Keratinocyte (primary cell): ENCODE measurements around the gene TRMT2B. TPM values are rescaled to one million over a fixed set of nuclear protein-coding genes. Genes with fewer than 3 reads are reported as not detected.

Source experiments
- DNase-seq: peaks from one replicate; pipeline ENCODE4 v3.0.0-alpha.2; 2011; ENCODE audit warnings: low read depth, missing footprints, low spot score
- FAIRE-seq: peaks from 2 replicates; lab custom pipeline; 2011; peaks lifted over from hg19 to GRCh38; lab: Jason Lieb, UNC
- H2AFZ ChIP-seq: 2 replicates; pipeline ENCODE4 v1.6.0; 2012; ENCODE audit warnings: low read length, control low read depth, inconsistent platforms; ENCODE audit not compliant: control insufficient read depth
- H3K27ac ChIP-seq: 2 replicates; pipeline ENCODE4 v1.5.1; 2011; ENCODE audit warnings: low read length; ENCODE audit not compliant: control insufficient read depth, insufficient read depth
- H3K27me3 ChIP-seq: 3 replicates; pipeline ENCODE4 v1.6.0; 2011; ENCODE audit warnings: low read length; ENCODE audit not compliant: control insufficient read depth, insufficient read depth; ENCODE audit errors: extremely low read depth
- H3K36me3 ChIP-seq, 2 experiments: 2 replicates in 1 of 2; 3 replicates in 1 of 2; pipeline ENCODE4 v1.5.1; 2011; ENCODE audit warnings: low read length in 2 of 2, mild to moderate bottlenecking in 1 of 2; ENCODE audit not compliant: control insufficient read depth in 2 of 2, insufficient read depth in 2 of 2; ENCODE audit errors: extremely low read depth in 1 of 2
- H3K4me1 ChIP-seq: 3 replicates; pipeline ENCODE4 v1.5.1; 2011; ENCODE audit warnings: low read length; ENCODE audit not compliant: control insufficient read depth, insufficient read depth; ENCODE audit errors: extremely low read depth
- H3K4me2 ChIP-seq: 3 replicates; pipeline ENCODE4 v1.6.0; 2011; ENCODE audit warnings: low read depth, low read length; ENCODE audit not compliant: control insufficient read depth, insufficient read depth; ENCODE audit errors: extremely low read depth
- H3K4me3 ChIP-seq, 3 experiments: fragments of 200-600 bp in 1 of 3; sonication (generic) in 1 of 3; 2 replicates in 2 of 3; 3 replicates in 1 of 3; pipeline ENCODE4 v1.5.1; 2011 to 2016; ENCODE audit warnings: low read length in 3 of 3, mild to moderate bottlenecking in 3 of 3, control low read depth in 2 of 3, inconsistent platforms in 1 of 3, low read depth in 1 of 3, mixed read lengths in 1 of 3, mixed run types in 1 of 3, moderate library complexity in 1 of 3; ENCODE audit not compliant: control insufficient read depth in 2 of 3, insufficient read depth in 2 of 3; ENCODE audit errors: extremely low read depth in 1 of 3
- H3K79me2 ChIP-seq: 2 replicates; pipeline ENCODE4 v1.6.0; 2012; ENCODE audit warnings: low read length; ENCODE audit not compliant: control insufficient read depth, insufficient read depth
- H3K9ac ChIP-seq: 3 replicates; pipeline ENCODE4 v1.6.0; 2011; ENCODE audit warnings: low read length; ENCODE audit not compliant: control insufficient read depth, insufficient read depth; ENCODE audit errors: extremely low read depth
- H3K9me1 ChIP-seq: 3 replicates; pipeline ENCODE4 v1.6.0; 2011; ENCODE audit warnings: low read length; ENCODE audit not compliant: control insufficient read depth, insufficient read depth; ENCODE audit errors: extremely low read depth
- H3K9me3 ChIP-seq: 2 replicates; pipeline ENCODE4 v1.5.1; 2012; ENCODE audit warnings: low read depth, low read length; ENCODE audit not compliant: control insufficient read depth
- H4K20me1 ChIP-seq: 3 replicates; pipeline ENCODE4 v1.6.0; 2011; ENCODE audit warnings: low read length; ENCODE audit not compliant: control insufficient read depth, insufficient read depth; ENCODE audit errors: extremely low read depth
- EZH2 ChIP-seq: IDR thresholded peaks from one replicate; pipeline ENCODE4 v1.6.1; 2012; ENCODE audit warnings: inconsistent platforms, mild to moderate bottlenecking, low read length, moderate library complexity
- dilution Hi-C: fragments of 300-500 bp; cut with MboI; formaldehyde crosslinking; loops from one replicate; pipeline ENCODE4 v1.7.0; 2020; ENCODE audit warnings: low sequenced_read_pairs; ENCODE audit not compliant: extremely low pct_ligation_motif_present
- polyA minus RNA-seq, 3 experiments: library from RNA; depleted of rRNA, polyadenylated mRNA; stranded (reverse); fragments of >200 nt; gene quantifications; 1 replicate in 1 of 3; 2 replicates in 1 of 3; 3 replicates in 1 of 3; pipeline ENCODE4 v1.2.3, GENCODE V29; 2011
- polyA plus RNA-seq, 5 experiments: library from polyadenylated mRNA; depleted of rRNA in 3 of 5; stranded (reverse) in 3 of 5; stranded (forward) in 1 of 5; unstranded in 1 of 5; fragments of >200 nt; gene quantifications; 1 replicate in 1 of 5; 2 replicates in 3 of 5; 3 replicates in 1 of 5; pipeline versions ENCODE4 v1.2.1 to v1.2.3, GENCODE V29; 2011 to 2012; ENCODE audit warnings: missing spikeins in 2 of 5, low read depth in 1 of 5, low replicate concordance in 1 of 5
- TF ChIP-seq, protein P1 (sequence below), 3 experiments: IDR thresholded peaks in 1 of 3; conservative IDR thresholded peaks in 1 of 3; optimal IDR thresholded peaks in 1 of 3; 2 replicates in 2 of 3; 3 replicates in 1 of 3; pipeline versions ENCODE3 to v1.5.1; 2011; ENCODE audit warnings: low read length in 3 of 3, mild to moderate bottlenecking in 3 of 3, moderate library complexity in 2 of 3, control low read depth in 1 of 3, inconsistent platforms in 1 of 3; ENCODE audit not compliant: insufficient read depth in 2 of 3; ENCODE audit errors: extremely low read depth in 1 of 3

Gene TRMT2B, protein sequence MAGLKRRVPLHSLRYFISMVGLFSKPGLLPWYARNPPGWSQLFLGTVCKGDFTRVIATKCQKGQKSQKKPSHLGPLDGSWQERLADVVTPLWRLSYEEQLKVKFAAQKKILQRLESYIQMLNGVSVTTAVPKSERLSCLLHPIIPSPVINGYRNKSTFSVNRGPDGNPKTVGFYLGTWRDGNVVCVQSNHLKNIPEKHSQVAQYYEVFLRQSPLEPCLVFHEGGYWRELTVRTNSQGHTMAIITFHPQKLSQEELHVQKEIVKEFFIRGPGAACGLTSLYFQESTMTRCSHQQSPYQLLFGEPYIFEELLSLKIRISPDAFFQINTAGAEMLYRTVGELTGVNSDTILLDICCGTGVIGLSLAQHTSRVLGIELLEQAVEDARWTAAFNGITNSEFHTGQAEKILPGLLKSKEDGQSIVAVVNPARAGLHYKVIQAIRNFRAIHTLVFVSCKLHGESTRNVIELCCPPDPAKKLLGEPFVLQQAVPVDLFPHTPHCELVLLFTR
- 7.4 to 15.4 TPM (median 12.1 TPM) in 3 replicates for polyA plus RNA-seq
- polyA plus RNA-seq (2011; ENCODE audit: low read depth) = 3.3 TPM
- 8.6 and 10.2 TPM in 2 replicates for polyA plus RNA-seq (2011; cell fraction: cytosol; rRNA removed)
- 11.7 and 12.6 TPM in 2 replicates for polyA plus RNA-seq (2011; cell fraction: nucleus; rRNA removed)
- 4.0 and 9.4 TPM in 2 replicates for polyA plus RNA-seq (2012; ENCODE audit: low replicate concordance)
- polyA minus RNA-seq = 11.6 to 22.0 TPM (median 11.7 TPM) in 3 replicates
- polyA minus RNA-seq (2011; cell fraction: cytosol; rRNA and poly(A)+ RNA removed) = 10.2 TPM
- 7.1 and 11.3 TPM in 2 replicates for polyA minus RNA-seq (2011; cell fraction: nucleus; rRNA and poly(A)+ RNA removed)

DNA sequence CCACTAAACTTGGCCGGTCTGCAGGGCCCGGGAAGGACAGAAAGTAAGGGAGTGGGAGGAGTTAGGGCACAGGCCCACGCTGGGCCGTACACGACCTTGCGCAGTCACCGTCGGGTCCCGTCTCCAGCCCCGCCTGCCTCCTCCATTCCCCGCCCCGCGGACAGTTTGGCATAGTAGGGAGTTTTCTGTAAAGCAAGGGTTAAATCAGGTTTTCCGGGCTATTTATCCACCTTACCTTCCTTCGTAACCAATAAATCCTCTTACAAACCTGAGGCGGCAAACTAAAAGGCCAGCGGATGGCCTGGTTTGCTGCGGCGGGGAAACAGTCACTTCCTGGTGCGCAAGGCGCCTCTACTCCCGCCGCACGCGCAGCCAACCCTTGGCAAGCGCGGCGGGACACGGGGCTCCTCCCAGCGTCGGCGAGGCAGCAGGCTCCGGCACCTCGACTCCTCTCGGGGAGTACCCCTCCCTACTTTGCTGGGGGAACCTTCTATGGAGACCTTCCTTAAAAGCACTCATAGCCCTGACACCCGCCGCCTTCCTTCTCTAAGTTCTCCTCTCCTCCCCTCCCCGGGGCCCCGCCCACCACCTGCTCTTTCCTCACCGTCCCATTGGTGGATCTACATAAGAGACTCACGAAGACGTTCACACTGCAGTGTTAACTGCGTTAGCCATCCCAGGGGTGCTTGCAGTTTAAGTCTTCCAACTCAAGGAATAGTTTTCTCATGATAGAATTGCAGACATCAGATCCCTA lies at the start of gene TRMT2B:
TSS of gene TRMT2B (minus strand) at position 563 of the 754 bp plus-strand sequence. CDS start 9,822 bp downstream, outside the sequence.
- FAIRE-seq (peak; percentile 32), DNase-seq (no peak)
- Histone ChIP-seq H3K9me3 (no peaks in the 10 kb centered on the region), H3K36me3 (no peaks in the 10 kb centered on the region), H3K27ac (peak within 1 kb of the TSS; percentile 61), H3K4me1 (peaks cover 2% of the 10 kb centered on the region), H3K9me1 (no peaks in the 10 kb centered on the region), H2AFZ (peak within 1 kb of the TSS; percentile 88), H4K20me1 (no peaks in the 10 kb centered on the region), H3K27me3 (no peaks in the 10 kb centered on the region), H3K79me2 (peaks cover 6% of the 10 kb centered on the region), H3K9ac (peak within 1 kb of the TSS; percentile 78), H3K4me2 (peak within 1 kb of the TSS; percentile 87), H3K4me3 (peak within 1 kb of the TSS; percentile 53 to 82 (median 74))
- dilution Hi-C loops = no loop called here
- TF ChIP-seq EZH2 = no peak
- TF ChIP-seq, protein P1, sequence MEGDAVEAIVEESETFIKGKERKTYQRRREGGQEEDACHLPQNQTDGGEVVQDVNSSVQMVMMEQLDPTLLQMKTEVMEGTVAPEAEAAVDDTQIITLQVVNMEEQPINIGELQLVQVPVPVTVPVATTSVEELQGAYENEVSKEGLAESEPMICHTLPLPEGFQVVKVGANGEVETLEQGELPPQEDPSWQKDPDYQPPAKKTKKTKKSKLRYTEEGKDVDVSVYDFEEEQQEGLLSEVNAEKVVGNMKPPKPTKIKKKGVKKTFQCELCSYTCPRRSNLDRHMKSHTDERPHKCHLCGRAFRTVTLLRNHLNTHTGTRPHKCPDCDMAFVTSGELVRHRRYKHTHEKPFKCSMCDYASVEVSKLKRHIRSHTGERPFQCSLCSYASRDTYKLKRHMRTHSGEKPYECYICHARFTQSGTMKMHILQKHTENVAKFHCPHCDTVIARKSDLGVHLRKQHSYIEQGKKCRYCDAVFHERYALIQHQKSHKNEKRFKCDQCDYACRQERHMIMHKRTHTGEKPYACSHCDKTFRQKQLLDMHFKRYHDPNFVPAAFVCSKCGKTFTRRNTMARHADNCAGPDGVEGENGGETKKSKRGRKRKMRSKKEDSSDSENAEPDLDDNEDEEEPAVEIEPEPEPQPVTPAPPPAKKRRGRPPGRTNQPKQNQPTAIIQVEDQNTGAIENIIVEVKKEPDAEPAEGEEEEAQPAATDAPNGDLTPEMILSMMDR (optimal IDR thresholded peaks at IDR 0.05 in 1 of 3, IDR thresholded peaks at IDR 0.05 in 1 of 3, conservative IDR thresholded peaks at IDR 0.05 in 1 of 3; ENCODE audit: extremely low read depth in 1 of 3, insufficient read depth in 2 of 3, low read length in 3 of 3) = no peak

DNA sequence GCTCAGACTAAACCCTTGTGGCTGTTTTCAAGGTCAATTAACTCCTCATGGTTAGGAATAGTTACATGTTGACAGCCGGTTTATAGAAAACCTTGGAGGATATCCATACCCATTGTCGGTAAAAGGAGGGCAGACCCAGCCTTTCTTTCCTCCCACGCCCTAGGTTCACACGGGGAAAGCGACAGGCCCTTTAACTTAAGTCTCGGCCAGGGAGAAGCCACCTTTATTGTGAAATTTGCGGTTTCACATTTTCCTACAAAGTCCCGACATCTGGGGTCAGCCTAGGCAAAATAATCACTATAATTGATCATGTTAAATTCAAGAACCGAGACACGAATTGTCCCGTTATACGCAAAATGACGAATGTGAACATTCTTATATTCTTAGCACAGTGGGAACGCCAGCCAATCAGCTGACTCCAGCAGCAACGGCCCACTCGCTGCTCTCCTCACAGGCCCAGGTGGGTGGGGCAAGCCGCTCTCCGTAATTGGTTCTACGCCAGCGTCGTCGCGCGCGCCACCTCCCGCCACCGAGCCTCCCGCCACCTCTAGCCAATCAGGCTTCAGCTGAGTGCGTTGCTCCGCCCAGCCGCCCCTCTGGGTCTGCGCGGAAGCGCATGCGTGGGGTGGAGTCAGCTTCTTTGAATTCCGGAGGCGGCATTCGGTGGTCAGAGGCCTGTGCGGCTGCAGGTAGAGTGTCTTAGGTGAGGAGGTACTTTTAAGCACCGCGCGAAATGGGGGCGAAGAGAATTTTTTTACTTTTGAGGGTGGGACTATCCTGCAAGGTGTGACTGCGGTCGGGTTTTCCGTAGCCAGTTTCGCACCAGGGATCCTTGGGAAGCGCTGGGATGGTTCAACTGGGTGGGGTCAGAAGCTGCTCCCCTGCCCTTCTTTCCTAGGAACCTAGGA lies 45.9 kb upstream of the TRMT2B start, which contains the start of gene CENPI:
TSS of gene CENPI (plus strand) at position 659 of the 908 bp plus-strand sequence. CDS start 2,867 bp downstream, outside the sequence.
- Histone ChIP-seq H3K4me1 (peaks cover 2% of the 10 kb centered on the region), H2AFZ (peak within 1 kb of the TSS; percentile 74), H3K9me1 (no peaks in the 10 kb centered on the region), H3K36me3 (no peaks in the 10 kb centered on the region), H3K9ac (peak within 1 kb of the TSS; percentile 63), H3K4me3 (peak within 1 kb of the TSS; percentile 44 to 77 (median 61)), H3K27me3 (no peaks in the 10 kb centered on the region), H3K9me3 (no peaks in the 10 kb centered on the region), H3K4me2 (peak within 1 kb of the TSS; percentile 68), H4K20me1 (no peaks in the 10 kb centered on the region), H3K27ac (peak within 1 kb of the TSS; percentile 8), H3K79me2 (peaks cover 18% of the 10 kb centered on the region)
- FAIRE-seq (peak; percentile 65), DNase-seq (peak; percentile 52)
- dilution Hi-C loops = no loop called here
- TF ChIP-seq EZH2 = no peak
- TF ChIP-seq, protein P1 (optimal IDR thresholded peaks at IDR 0.05 in 1 of 3, IDR thresholded peaks at IDR 0.05 in 1 of 3, conservative IDR thresholded peaks at IDR 0.05 in 1 of 3; ENCODE audit: extremely low read depth in 1 of 3, insufficient read depth in 2 of 3, low read length in 3 of 3) = no peak
